Activated naive CD8-positive, alpha-beta T cell treated with anti-CD3 and anti-CD28 coated beads, Interleukin-2, amount 10 ng/mL, durations not matched to agents 7 days and 5 days (primary cell): ENCODE results near the gene KIAA0753. TPM values are rescaled to one million over a fixed set of nuclear protein-coding genes. Genes with fewer than 3 reads are reported as not detected.

ENCODE experiments used
- ATAC-seq: fragments of 150-1000 bp; cut with Tn5 transposase; one replicate; pipeline ENCODE4 v1.10.0; 2021; ENCODE audit warnings: low read depth, moderate library complexity
- POLR2A ChIA-PET: fragments of 350-600 bp; sonication (Branson Sonifier 250); formaldehyde crosslinking; loops from one replicate; lab custom pipeline; 2021; ENCODE audit warnings: antibody characterized with exemption; lab: Charles Lee
- DNase-seq: peaks from one replicate; pipeline ENCODE4 v3.0.0; 2021
- H3K27ac Mint-ChIP-seq: one replicate; pipeline ENCODE4 v1.8.0; 2022; ENCODE audit warnings: mild to moderate bottlenecking, mixed read lengths
- H3K27me3 Mint-ChIP-seq: one replicate; pipeline ENCODE4 v1.8.0; 2022; ENCODE audit warnings: mild to moderate bottlenecking, moderate library complexity, mixed read lengths
- H3K36me3 Mint-ChIP-seq: one replicate; pipeline ENCODE4 v1.8.0; 2021; ENCODE audit warnings: mild to moderate bottlenecking, mixed read lengths
- H3K4me1 Mint-ChIP-seq: one replicate; pipeline ENCODE4 v1.8.0; 2021; ENCODE audit warnings: mixed read lengths
- H3K4me3 Mint-ChIP-seq: one replicate; pipeline ENCODE4 v1.8.0; 2022; ENCODE audit warnings: mild to moderate bottlenecking, moderate library complexity, mixed read lengths
- H3K9me3 Mint-ChIP-seq: one replicate; pipeline ENCODE4 v1.8.0; 2021; ENCODE audit warnings: mixed read lengths
- total RNA-seq, 2 experiments: library from RNA; stranded (reverse); gene quantifications; one replicate each; pipeline ENCODE4 v1.2.3, GENCODE V29; 2021

The KIAA0753 gene
- total RNA-seq, 2 experiments from 2014 or later, result 17.0 to 18.2 TPM

DNA sequence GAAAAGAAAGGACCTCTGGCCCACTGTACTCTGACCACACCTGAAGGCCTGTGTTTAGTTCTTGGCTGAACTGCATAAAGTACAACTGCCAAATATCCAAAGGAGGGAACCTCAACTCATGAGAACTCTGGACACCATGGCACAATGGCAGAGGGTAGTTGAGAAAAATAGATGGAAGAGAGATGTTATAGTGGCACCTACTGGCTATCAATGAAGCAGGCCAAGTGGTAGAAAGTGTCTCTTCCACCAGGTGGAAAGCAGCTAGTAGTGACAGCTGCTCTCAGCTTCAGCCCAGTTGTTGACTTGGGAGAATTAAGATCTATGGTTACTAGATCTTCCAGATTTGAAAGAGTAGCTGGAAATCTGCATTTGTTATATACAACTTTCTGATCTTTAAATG, 7.7 kb upstream of the KIAA0753 start:
- no peak for DNase-seq
- no peaks in the 10 kb centered on the region for H3K27me3 Mint-ChIP-seq
- H3K4me1 Mint-ChIP-seq, result peaks cover 41% of the 10 kb centered on the region
- H3K9me3 Mint-ChIP-seq, result no peaks in the 10 kb centered on the region
- ATAC-seq, result no peak
- H3K4me3 Mint-ChIP-seq, result no peak overlapping the region
- H3K27ac Mint-ChIP-seq, result no peak overlapping the region
- POLR2A ChIA-PET, result no interaction called here
- peaks cover 12% of the 10 kb centered on the region for H3K36me3 Mint-ChIP-seq

DNA sequence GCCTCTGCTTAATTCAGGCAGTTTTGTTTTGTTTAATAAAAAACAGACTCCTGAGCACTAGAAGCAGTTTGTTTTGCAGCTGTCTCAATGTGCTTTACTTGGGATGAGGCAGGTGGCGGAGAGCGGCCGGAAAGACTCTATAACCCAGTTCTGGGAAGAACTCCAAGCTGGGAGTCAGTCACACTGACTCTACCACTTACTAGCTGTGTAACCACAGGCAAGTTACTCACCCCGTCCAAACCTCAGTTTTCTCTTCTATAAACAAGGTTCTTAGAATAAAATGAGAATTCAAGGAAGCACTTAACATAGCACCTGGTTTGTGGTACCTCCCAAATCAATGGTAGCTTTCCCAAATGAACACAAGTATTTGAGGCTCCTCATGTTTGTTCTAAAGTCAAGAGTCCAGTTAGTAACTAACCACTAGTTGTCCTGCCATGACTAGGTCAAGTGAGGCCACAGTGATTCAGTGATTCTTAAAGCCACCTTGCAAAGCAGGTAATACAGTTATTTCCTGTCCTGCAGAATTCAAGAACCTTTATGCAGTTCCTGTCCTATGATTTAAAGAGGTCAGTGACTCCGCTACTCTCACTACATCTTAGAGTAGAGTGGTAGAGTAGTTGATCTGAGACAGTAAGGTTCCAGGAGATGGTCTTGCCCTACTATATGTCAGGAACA, 3.1 kb upstream of the KIAA0753 start:
- Mint-ChIP-seq H3K27me3 (no peaks in the 10 kb centered on the region), H3K4me3 (peak overlapping the region; percentile 42), H3K36me3 (peaks cover 19% of the 10 kb centered on the region), H3K27ac (peak overlapping the region; percentile 12), H3K4me1 (peaks cover 53% of the 10 kb centered on the region), H3K9me3 (no peaks in the 10 kb centered on the region)
- POLR2A ChIA-PET, result no interaction called here
- ATAC-seq, result no peak
- no peak for DNase-seq

DNA sequence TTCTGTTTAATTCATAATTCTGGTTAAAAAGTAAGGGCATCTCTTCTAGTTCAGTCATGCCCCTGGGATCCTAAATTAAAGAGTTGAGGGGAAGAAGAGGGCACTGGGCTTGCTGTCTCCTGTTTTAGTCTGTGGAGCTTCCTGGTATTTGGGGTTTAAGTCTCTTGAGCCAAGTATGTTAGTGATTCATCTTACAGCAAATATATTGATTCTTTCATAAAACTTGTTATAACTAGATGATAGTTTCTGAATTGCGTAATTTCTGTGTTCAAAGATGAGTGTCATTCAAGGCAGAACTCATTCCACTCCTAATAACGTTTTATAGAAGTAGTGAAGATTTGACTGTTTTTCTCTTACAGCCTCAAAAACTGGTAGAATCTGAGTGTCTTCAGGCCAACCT, 2.1 kb upstream of the KIAA0753 start:
- Mint-ChIP-seq H3K4me1 (peaks cover 50% of the 10 kb centered on the region), H3K27me3 (no peaks in the 10 kb centered on the region), H3K4me3 (peak overlapping the region; percentile 53), H3K9me3 (no peaks in the 10 kb centered on the region), H3K27ac (no peak overlapping the region), H3K36me3 (peaks cover 17% of the 10 kb centered on the region)
- DNase-seq (no peak), ATAC-seq (no peak)
- POLR2A ChIA-PET, result interaction anchor here (1.5 to 4.3 kb wide), 2 partner anchors 8 to 15 kb away, joined by 5 to 42 read pairs; partner anchors contain the start of genes C17orf100 and MED31

DNA sequence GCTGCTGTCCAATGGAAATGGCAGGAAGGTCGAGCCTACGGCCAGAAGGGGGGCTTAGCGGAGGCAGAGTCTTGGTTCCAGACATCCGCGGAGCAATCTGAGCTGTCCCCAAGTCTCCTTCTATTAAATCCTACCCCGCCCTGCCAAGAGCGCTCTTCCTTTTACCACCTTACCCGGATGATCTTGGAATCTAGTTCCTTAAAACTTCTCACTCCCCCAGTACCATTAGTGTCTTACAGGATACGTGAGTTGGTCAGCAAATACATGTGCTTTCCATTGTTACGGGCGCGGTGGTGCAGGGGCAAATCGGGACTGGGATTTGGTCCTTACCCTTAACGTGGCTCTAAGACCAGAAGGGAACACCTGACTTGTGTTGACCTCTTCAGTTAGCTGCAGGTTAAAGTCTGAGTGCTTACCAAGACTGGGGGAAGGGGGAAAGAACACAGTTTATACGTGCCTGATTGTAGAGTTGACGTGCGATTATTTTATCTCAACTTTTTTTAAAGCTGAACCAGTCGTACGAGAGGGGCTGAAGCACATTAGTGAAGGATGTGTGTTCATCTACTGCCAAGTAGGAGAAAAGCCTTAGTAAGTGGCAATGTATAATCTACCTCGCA, 844 bp upstream of the KIAA0753 start:
- Mint-ChIP-seq H3K4me1 (peaks cover 47% of the 10 kb centered on the region), H3K9me3 (no peaks in the 10 kb centered on the region), H3K36me3 (peaks cover 13% of the 10 kb centered on the region), H3K4me3 (peak overlapping the region; percentile 97), H3K27ac (peak overlapping the region; percentile 96), H3K27me3 (no peaks in the 10 kb centered on the region)
- no peak for DNase-seq
- POLR2A ChIA-PET, result interaction anchor here (0.6 to 4.3 kb wide), 6 partner anchors 8 to 1940 kb away, joined by 3 to 42 read pairs (median 3); partner anchors contain the start of genes C17orf100 and MED31
- ATAC-seq, result peak; percentile 2

DNA sequence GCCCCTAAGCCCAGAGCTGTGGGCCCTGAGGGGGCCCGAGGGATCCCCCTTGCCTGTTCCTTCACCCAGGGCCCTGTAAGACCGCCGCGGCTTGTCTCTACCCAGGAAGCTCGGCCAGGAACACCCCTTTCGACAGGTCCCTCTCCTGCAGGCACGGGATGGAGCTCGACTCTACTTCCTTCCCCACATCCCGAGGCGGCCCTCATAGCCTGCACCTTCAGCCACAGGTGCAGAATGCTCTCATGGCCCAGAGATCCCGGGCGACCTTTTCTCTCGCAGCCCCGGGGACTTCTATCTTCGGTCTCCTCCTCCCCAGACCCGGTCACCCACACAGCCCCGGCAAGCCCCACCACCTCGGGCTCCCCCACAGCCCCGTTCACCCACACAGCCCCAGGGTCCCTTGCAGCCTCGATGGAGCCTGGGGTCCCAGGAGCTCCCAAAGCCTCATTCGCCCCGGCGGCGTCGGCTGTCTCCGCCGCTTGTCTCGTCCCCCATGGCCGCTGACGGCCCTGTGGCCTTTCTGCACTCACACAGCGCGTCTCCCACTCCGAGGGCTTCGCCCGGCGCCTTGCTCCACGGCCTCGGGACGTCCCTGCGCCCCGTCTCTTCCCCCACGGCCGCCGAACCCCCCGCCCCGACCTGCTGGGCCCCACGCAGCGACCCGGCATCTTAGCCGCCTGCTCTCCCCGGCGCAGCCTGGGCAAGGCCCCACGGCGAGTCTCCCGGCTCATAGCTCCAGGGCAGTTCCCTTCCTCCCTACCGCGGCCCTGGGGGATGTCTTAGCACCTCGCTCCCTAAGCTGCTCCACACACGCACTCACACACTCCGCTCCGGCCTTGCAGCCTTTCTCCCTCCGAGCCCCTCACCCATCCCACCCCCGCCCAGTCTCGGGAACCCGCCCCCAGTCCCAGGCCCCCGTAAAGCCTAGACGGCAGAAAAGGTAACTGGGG, 650 bp downstream of the KIAA0753 start:
- POLR2A ChIA-PET, result interaction anchor here (1.0 to 4.3 kb wide), 5 partner anchors 11 to 204 kb away, joined by 3 to 42 read pairs (median 3); partner anchors contain the start of genes C17orf100 and MED31
- peaks cover 44% of the 10 kb centered on the region for H3K4me1 Mint-ChIP-seq
- DNase-seq, result peak; percentile 71
- H3K27me3 Mint-ChIP-seq, result no peaks in the 10 kb centered on the region
- peaks cover 13% of the 10 kb centered on the region for H3K36me3 Mint-ChIP-seq
- no peaks in the 10 kb centered on the region for H3K9me3 Mint-ChIP-seq
- peak overlapping the region; percentile 97 for H3K4me3 Mint-ChIP-seq
- peak overlapping the region; percentile 68 for H3K27ac Mint-ChIP-seq
- ATAC-seq, result peak; percentile 26

DNA sequence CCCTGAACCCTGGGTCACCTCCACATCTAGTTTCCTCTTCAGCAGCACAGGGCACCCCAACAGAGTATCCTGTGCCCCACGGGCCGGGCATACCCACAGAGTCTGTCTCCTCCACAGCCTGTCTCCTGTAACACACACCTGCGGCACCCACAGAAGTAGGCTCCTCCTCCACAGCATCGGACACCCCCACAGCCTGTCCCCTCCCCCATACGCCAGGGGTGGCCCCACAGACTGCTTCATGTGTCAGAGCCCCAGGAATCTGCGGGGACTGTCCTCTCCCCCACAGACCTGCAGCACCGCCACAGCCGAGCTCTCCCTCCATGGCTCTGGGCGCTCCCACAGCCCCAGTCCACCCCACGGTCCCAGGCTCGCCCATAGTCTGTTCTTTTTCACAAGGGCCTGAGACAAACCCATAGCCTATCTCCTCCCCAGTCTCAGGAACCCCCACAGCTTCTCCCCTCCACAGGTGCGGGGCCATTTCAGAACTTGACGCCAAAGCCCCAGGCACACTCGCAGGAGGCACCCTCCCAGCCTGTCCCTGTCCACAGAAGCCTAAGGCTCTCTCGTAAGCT, 1.4 kb downstream of the KIAA0753 start:
- Mint-ChIP-seq H3K36me3 (peaks cover 15% of the 10 kb centered on the region), H3K27me3 (no peaks in the 10 kb centered on the region), H3K4me3 (peak overlapping the region; percentile 97), H3K9me3 (no peaks in the 10 kb centered on the region), H3K4me1 (peaks cover 40% of the 10 kb centered on the region), H3K27ac (peak overlapping the region; percentile 68)
- ATAC-seq, result no peak
- peak; percentile 38 for DNase-seq
- POLR2A ChIA-PET, result interaction anchor here (1.2 to 4.3 kb wide), 3 partner anchors 12 to 118 kb away, joined by 3 to 42 read pairs (median 7); partner anchors contain the start of genes C17orf100 and MED31

DNA sequence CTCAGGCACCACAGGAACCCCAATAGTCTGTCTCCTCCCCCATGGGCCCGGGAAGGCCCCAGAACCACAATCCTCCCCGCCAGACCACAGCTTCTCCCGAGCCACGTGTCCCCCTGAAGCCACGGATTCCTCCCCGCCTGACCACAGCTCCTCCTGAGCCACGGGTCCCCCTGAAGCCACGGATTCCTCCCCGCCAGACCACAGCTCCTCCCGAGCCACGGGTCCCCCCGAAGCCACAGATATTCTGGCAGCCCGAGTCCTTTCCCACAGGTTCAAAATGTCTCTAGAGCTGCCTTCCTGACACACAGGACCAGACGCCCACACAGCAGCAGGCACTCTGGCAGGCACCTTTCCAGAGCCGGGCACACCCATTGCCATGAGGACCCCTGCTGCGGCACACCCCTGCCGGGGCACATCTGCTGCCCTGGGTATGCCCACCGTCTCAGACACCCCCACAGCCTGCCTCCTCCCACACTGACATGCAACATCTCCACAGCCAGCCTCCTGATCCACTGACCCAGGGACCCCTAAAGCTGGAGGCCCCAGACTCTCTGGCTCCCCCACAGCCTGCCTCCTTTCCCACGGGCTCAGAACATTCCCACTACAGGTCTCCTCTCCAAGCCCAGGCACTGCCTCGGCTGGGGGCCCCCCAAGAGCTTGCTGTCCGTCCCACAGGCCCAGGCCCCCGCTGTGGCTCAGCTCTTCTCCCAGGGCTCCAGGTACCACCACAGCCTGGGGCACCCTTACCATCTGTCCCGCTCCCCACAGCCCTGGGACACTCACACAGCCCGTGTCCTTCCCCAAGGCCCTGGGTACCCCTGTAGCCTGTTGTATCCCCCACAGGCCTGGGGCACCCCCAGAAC, 2.2 kb downstream of the KIAA0753 start:
- H3K4me3 Mint-ChIP-seq, result peak overlapping the region; percentile 33
- no peak for ATAC-seq
- H3K27me3 Mint-ChIP-seq, result no peaks in the 10 kb centered on the region
- POLR2A ChIA-PET, result interaction anchor here (1.0 kb wide), 1 partner anchor 13 kb away, joined by 3 read pairs; the partner anchor contains the start of genes C17orf100 and MED31
- H3K27ac Mint-ChIP-seq, result no peak overlapping the region
- H3K36me3 Mint-ChIP-seq, result peaks cover 18% of the 10 kb centered on the region
- no peaks in the 10 kb centered on the region for H3K9me3 Mint-ChIP-seq
- peak; percentile 33 for DNase-seq
- H3K4me1 Mint-ChIP-seq, result peaks cover 33% of the 10 kb centered on the region

DNA sequence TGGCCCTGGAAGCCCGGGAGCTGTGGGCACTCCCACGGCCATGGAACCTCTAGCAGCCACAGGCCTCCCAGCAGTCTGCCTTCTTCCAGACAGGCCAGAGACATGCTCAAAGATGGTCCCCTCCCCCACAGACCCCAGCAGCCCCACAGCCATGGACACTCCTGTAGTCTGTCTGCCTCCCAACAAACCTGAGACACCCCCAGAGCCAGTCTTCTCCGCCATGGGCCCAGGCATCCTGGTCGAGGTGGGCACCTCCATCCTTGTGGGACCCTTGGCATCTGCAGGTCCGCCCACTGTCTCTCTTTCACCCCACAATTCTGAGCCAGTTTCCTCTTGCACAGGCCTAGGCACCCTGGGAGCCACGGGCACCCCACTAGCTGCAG, 3.1 kb downstream of the KIAA0753 start:
- no peaks in the 10 kb centered on the region for H3K27me3 Mint-ChIP-seq
- no peak overlapping the region for H3K4me3 Mint-ChIP-seq
- no peak for ATAC-seq
- POLR2A ChIA-PET, result no interaction called here
- H3K4me1 Mint-ChIP-seq, result peaks cover 25% of the 10 kb centered on the region
- peaks cover 20% of the 10 kb centered on the region for H3K36me3 Mint-ChIP-seq
- no peak overlapping the region for H3K27ac Mint-ChIP-seq
- DNase-seq, result no peak
- no peaks in the 10 kb centered on the region for H3K9me3 Mint-ChIP-seq

DNA sequence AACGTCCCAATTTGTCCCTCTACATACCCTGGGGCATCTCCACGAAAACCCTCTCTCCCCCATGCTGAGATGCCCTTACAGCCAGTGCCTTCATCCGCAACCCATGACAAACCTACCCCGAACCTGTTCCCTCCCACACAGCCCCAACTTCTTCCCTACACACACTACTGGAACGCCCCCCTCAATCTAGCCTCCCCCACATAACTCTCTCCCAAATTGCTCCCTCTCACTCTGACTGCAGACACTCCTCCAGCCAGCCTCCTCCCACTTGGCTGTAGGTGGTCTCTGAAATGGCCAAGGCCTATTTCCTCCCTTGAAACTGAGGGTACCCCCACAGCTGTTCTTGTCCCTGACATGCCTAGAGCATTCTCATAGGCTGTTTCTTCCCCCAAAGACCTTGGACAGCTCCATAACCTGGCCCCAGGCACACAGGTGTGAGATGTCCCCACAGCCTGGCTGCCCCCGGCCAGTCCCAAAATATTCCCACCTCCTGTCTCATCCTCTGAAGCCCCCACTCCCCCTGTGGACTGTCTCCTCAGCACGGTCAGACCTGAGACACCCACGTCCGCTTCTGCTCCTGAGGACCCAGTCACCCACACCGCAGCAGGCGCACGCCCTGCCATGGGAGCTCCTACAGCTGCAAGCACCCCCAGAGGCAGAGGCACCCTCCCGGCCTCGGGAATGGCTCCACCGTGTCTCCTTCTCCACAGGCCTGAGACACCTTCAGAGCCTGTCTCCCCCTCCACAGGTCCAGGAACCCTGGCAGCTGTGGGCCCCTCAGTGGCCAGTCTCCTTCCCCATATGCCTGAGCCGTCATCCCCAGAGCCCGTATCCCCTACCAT, 3.7 kb downstream of the KIAA0753 start:
- no peaks in the 10 kb centered on the region for H3K9me3 Mint-ChIP-seq
- H3K4me3 Mint-ChIP-seq, result no peak overlapping the region
- POLR2A ChIA-PET, result no interaction called here
- H3K27me3 Mint-ChIP-seq, result no peaks in the 10 kb centered on the region
- DNase-seq (no peak), ATAC-seq (no peak)
- peaks cover 17% of the 10 kb centered on the region for H3K36me3 Mint-ChIP-seq
- H3K27ac Mint-ChIP-seq, result no peak overlapping the region
- H3K4me1 Mint-ChIP-seq, result peaks cover 19% of the 10 kb centered on the region

DNA sequence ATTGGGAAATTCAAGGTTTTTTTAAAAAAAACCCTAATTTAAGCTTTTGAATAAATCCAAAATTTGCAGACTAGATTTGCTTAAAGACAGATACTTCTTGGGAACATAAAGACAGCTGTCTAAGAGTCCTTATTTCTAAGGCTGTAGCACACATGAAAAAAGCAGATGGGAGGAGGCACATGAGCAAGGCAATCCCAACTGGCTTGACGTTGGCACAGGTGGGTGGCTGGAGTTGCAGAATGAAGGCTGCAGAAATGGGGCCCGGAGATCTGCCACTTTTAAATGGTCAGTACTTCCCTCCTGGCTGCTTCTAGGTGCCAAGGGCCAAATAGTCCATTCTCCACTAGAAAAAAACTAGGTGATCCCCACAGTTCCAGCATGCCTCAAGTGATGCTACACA, 4.4 kb downstream of the KIAA0753 start:
- POLR2A ChIA-PET, result no interaction called here
- Mint-ChIP-seq H3K36me3 (peaks cover 20% of the 10 kb centered on the region), H3K27me3 (no peaks in the 10 kb centered on the region), H3K4me3 (no peak overlapping the region), H3K27ac (no peak overlapping the region), H3K4me1 (peaks cover 16% of the 10 kb centered on the region), H3K9me3 (no peaks in the 10 kb centered on the region)
- DNase-seq (no peak), ATAC-seq (no peak)

DNA sequence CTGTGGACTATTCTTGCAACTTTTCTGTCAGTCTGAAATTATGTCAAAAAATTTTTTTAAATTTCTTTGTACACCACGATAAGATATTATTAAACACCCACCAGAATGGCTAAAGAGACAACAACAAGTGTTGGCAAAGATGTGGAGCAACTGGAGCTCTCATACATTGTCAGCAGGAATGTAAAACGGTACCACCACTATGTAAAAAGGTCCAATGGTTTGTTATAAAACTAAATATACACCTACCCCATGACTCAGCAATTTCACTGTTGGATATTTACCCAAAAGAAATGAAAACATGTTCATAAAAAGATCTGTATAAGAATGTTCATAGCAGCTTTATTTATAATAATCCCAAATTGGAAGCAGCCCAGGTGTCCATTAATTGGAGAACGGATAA, 7.2 kb downstream of the KIAA0753 start:
- ATAC-seq (no peak), DNase-seq (no peak)
- H3K9me3 Mint-ChIP-seq, result no peaks in the 10 kb centered on the region
- H3K27me3 Mint-ChIP-seq, result no peaks in the 10 kb centered on the region
- peaks cover 13% of the 10 kb centered on the region for H3K4me1 Mint-ChIP-seq
- no peak overlapping the region for H3K4me3 Mint-ChIP-seq
- POLR2A ChIA-PET, result interaction anchor here (1.2 kb wide), 1 partner anchor 9 kb away, joined by 3 read pairs; no protein-coding TSS in a partner anchor
- peaks cover 28% of the 10 kb centered on the region for H3K36me3 Mint-ChIP-seq
- no peak overlapping the region for H3K27ac Mint-ChIP-seq
